ENCODE data around the gene HNRNPUL1.

The HNRNPUL1 gene

GRCh38 chr19:41234512-41235168 is 29.5 kb upstream of the HNRNPUL1 start:
- no peak for DNase-seq

GRCh38 chr19:41235480-41235879 is 28.7 kb upstream of the HNRNPUL1 start:
- DNase-seq, result no peak

DNA sequence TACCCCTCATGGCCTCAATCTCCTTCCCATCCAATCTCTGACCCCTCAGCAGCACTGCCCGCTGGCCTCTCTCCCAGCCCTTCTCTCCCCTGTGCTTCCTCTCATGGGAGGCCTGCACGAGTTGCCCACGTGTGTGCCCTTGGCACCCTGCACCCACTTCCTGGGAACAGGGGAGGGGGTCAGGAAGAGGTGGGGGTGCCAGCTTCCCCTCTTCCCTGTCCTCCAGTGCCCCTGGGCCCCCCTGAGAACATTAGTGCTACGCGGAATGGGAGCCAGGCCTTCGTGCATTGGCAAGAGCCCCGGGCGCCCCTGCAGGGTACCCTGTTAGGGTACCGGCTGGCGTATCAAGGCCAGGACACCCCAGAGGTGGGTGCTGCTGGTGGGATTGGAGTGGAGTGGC is 25.9 kb upstream of the HNRNPUL1 start:
- no peak for DNase-seq

- no peak for DNase-seq
Measured at GRCh38 chr19:41239363-41239762, 24.8 kb upstream of the HNRNPUL1 start.

DNA sequence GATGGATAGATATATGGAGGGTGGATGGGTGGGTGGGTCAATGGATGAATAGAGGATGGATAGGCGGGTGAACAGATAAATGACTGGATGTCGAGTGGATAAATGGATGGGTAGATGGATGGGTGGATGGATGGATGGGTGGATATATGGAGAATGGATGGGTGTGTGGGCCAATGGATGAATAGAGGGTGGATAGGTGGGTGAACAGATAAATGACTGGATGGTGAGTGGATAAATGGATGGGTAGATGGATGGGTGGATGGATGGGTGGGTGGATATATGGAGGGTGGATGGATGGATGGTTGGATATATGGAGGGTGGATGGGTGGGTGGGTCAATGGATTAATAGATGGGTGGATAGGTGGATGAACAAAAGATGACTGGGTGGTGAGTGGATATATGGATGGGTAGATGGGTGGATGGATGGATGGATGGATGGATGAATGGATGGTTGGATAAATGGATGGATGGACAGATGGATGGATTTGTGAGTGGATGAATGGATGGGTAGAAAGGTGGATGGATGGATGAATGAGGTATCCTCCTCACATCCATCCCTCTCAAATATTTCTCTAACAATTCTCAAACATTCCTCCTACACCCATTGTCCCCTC is 24.1 kb upstream of the HNRNPUL1 start:
- DNase-seq, result no peak

GRCh38 chr19:41241859-41242258 is 22.3 kb upstream of the HNRNPUL1 start:
- no peak for DNase-seq

GRCh38 chr19:41244117-41244516 is 20.1 kb upstream of the HNRNPUL1 start:
- DNase-seq, result no peak

DNA sequence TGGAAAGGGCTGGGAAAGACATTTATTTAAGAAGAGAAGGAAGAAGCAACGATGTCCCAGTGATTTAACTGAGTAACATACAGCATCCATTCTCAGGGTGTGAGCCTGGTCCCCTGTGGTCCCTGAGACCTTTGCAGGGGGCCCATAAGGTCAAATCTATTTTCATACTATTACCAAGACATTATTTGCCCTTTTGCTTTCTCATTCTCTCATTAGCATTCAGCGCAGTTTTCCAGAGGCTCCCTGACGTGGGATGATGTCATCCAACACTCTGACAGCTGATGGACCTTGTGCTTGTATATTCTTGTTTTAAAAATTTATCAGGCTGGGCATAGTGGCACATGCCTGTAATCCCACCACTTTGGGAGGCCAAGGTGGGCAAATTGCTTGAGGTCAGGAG is 18.3 kb upstream of the HNRNPUL1 start:
- DNase-seq, result no peak

DNA sequence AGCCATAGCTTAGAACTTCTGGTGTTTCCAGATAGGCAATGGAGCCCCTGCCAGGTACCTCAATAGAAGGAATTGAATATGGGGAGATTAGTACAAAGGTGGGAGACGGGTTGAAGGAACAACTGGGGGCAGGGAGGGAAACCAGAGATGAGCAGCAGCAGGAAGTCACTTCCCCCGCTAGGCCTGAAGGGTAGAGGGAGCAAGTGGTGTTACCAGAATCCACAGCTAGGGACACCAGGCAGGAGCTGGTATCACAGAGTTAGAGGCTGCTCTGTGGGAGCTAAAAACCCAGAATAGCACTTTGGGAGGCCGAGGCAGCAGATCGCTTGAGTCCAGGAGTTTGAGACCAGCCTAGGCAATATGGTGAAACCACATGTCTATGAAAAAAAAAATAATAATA is 15.3 kb upstream of the HNRNPUL1 start:
- DNase-seq, result no peak

- DNase-seq, result no peak
Measured at GRCh38 chr19:41249707-41250423, 14.3 kb upstream of the HNRNPUL1 start.

- no peak for DNase-seq
Measured at GRCh38 chr19:41253660-41254059, 10.5 kb upstream of the HNRNPUL1 start.

DNA sequence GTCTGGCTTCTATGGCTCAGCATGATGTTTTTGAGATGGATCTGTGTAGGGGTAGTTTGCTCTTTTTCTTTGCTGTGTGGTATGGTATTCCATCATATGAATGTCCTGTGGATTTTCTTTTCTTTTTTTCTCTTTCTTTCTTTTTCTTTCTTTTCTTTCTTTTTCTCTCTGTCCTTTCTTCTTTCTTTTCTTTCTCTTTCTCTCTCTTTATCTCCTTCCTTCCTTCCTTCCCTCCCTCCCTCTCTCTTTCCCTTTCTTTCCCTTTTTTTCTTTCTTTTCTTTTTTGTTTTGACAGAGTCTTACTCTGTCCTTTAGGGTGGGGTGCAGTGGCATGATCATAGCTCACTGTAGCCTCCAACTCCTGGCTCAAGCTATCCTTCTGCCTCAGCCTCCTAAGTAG is 9.0 kb upstream of the HNRNPUL1 start:
- no peak for DNase-seq

DNA sequence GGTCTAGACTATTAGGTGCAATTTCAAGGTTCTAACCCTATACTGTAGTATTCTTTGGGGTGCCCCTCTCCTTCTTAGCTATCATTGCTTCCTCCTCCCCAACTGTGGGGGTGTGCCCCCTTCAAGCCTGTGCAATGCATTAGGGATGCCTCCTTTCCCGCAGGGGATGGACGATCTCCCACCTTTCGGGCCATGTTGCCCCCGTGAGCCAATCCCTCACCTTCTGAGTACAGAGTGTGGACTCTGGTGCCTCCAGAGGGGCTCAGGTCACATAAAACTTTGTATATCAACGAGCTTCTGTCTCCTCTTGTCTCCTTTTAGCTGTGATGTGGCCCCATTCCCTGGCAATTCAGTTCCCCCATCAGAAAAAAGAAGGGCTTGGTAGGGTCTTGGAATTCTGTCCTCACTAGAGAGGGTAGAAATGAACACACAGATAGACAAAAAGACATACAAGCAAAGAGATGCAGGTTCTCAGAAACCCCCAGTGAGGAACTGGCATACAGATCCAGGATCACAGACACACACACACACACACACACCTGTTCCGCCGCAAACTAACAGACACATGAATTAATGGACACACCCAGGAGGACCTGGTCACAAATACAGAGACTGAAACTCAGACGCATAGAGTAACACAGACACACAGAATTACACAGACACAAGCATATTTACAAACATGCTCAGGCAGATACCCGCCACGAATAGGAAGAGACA is 2.5 kb upstream of the HNRNPUL1 start:
- DNase-seq, result peak; percentile 15

- DNase-seq, result peak; percentile 89
Measured at GRCh38 chr19:41263042-41263849, 926 bp upstream of the HNRNPUL1 start.

GRCh38 chr19:41264581-41265394 is 616 bp downstream of the HNRNPUL1 start:
- DNase-seq, result peak; percentile 33

DNA sequence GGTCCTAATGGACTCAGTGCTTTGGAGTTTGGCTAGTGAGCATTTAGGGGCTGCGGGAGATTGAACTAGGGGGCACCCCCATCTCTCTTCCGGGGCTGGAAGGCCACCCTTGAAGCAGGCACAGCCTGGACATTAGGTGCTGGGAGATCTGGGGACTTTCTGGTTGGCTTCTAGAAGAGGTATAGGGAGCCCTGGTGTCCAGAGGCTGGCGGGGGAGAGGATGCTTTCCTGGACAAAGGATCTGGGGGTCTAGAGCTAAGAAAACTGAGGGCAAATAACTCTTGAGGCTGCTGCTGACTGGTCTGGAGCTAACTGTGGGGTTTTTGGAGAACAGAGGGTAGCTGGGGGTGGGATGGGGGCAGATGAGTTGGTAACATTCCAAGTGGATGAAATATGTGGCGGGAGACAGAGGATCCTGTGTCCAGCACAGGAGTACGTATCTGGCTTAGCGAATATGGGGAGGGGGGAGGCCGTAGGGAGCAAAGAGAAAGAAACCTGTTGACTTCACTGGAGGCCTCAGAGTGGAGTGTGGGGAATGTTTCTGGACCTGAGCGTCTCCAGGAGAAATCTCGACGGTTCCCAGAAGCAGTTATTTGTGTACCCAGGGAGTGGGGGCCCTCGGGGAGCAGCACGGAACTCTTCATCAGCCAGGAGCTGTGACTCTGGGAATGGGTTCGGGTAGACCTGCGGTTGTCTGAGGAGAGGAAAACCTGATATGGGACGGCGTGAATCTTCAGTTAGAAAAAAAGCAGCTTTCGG is 1.4 kb downstream of the HNRNPUL1 start:
- DNase-seq, result no peak

- DNase-seq, result no peak
Measured at GRCh38 chr19:41269055-41269454, 4.9 kb downstream of the HNRNPUL1 start.

- DNase-seq, result no peak
Measured at GRCh38 chr19:41269571-41269970, 5.4 kb downstream of the HNRNPUL1 start.

- no peak for DNase-seq
Measured at GRCh38 chr19:41273076-41273475, 8.9 kb downstream of the HNRNPUL1 start.

GRCh38 chr19:41274802-41275201 is 10.6 kb downstream of the HNRNPUL1 start:
- no peak for DNase-seq

DNA sequence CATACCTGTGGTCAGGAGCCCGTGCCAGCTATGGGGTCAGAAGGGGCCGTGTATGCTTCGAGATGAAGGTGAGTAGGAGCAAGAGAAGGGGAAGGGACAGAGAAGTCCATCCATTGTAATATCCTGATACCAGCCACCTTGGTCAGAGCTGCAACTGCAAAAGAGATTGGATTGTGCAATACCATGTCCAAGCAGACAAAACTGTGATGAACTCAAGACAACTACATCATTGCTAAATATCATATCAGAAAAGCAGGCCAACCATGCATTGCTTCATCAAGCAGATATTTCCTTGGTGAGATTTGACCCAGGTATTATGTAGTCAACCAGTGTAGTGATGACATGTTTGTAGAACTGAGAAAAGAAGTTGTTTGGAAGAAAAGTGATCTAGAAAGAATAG is 12.1 kb downstream of the HNRNPUL1 start:
- DNase-seq, result no peak
